ENCODE measurements around the gene ALPK3. TPM values are rescaled to one million over a fixed set of nuclear protein-coding genes. Genes with fewer than 3 reads are reported as not detected.
A peak's percentile ranks its signal among the peaks of the same experiment; 100 is the strongest.

ALPK3 gene
- total RNA-seq, 8 experiments from 2014 or later, result 0.16 to 1.4 (median 0.64) TPM

- peak in 1 of 8 experiments; percentile 12 for ATAC-seq (replicated peaks in 6 of 8)
- WGBS, 10 experiments, result 56 to 100% (median 77%) methylated on average over 1 to 2 of the region's 2 CpGs
- no peak overlapping the region for H3K27ac ChIP-seq
- H3K4me3 ChIP-seq, result no peak overlapping the region
- no peaks in the 10 kb centered on the region for H3K4me1 ChIP-seq (replicated peaks in 1 of 2)
- in situ Hi-C loops (cut with MboI; ENCODE audit: low pct_unique_long_range_greater_than_20kb in 2 of 9, low sequenced_read_pairs in 9 of 9, unreplicated experiment in 9 of 9), result loop anchor here in 1 of 9 experiments (25.0 kb wide), 1 partner anchor 101 kb away; no protein-coding TSS in a partner anchor
Observed at GRCh38 chr15:84788500-84788899, 28.7 kb upstream of the ALPK3 start.

- Histone ChIP-seq H3K4me1 (replicated peaks in 1 of 2) (no peaks in the 10 kb centered on the region), H3K4me3 (no peak overlapping the region), H3K27ac (no peak overlapping the region)
- in situ Hi-C loops (cut with MboI; ENCODE audit: low pct_unique_long_range_greater_than_20kb in 2 of 9, low sequenced_read_pairs in 9 of 9, unreplicated experiment in 9 of 9), result loop anchor here in 1 of 9 experiments (25.0 kb wide), 1 partner anchor 102 kb away; no protein-coding TSS in a partner anchor
- WGBS, 10 experiments, result 80 to 100% (median 88%) methylated on average over 1 to 3 of the region's 5 CpGs; no CpG with 5 or more reads in 5 of the 10 experiments
- no peak for ATAC-seq (replicated peaks in 6 of 8)
Observed at GRCh38 chr15:84789762-84790161, 27.4 kb upstream of the ALPK3 start.

DNA sequence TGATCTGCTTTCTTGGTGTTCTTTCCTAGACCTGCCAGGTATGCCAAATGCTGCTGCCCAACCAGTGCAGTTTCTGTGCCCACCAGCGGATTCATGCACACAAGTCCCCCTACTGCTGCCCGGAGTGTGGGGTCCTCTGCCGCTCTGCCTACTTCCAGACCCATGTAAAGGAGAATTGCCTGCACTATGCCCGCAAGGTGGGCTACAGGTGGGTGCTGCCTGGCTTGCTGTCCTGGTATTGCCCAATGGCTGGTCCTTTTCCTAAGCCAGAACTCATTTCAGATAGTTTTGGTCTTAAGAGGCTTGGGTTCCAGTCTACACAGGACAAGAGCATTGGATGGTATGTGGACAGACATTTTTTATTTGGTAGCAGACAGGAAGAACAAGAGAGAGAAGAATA is 26.5 kb upstream of the ALPK3 start:
- 100% methylated on average over 1 of the region's 4 CpGs; no CpG with 5 or more reads in 7 of the 10 experiments for WGBS, 10 experiments

DNA sequence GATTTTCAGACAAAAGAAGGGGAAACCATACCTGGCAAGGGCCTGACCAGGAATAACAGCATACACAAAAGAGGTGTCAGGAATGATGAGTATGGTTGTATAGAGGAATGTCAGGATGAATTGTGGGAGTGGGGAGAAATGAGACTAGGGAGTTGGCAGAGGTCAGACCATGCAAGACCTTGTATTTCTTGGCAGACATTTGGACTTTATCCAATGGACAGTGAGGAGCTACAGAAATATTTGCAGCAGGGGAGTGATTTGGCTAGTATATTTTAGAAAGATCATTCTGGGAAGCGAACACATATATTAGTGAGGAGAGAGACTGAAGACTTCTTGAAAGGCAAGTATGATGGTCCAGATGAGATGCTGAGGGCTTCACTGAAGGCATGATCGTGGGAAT is 25.4 kb upstream of the ALPK3 start:
- ATAC-seq (replicated peaks in 6 of 8), result no peak

More for the DNA sequence above, 26.5 kb upstream of the ALPK3 start:
- H3K4me1 ChIP-seq (replicated peaks in 1 of 2), result no peaks in the 10 kb centered on the region
- H3K4me3 ChIP-seq, result no peak overlapping the region
- no peak overlapping the region for H3K27ac ChIP-seq
- in situ Hi-C loops (cut with MboI; ENCODE audit: low pct_unique_long_range_greater_than_20kb in 2 of 9, low sequenced_read_pairs in 9 of 9, unreplicated experiment in 9 of 9), result loop anchor here in 1 of 9 experiments (25.0 kb wide), 1 partner anchor 103 kb away; no protein-coding TSS in a partner anchor
- no peak for ATAC-seq (replicated peaks in 6 of 8)

GRCh38 chr15:84793431-84794161 is 23.6 kb upstream of the ALPK3 start:
- H3K4me1 ChIP-seq (replicated peaks in 1 of 2), result no peaks in the 10 kb centered on the region
- 88 to 100% (median 96%) methylated on average over 3 to 6 of the region's 7 CpGs; no CpG with 5 or more reads in 1 of the 10 experiments for WGBS, 10 experiments
- H3K27ac ChIP-seq, result no peak overlapping the region
- H3K4me3 ChIP-seq, result no peak overlapping the region
- in situ Hi-C loops (cut with MboI; ENCODE audit: low pct_unique_long_range_greater_than_20kb in 2 of 9, low sequenced_read_pairs in 9 of 9, unreplicated experiment in 9 of 9), result loop anchor here in 1 of 9 experiments (25.0 kb wide), 1 partner anchor 106 kb away; no protein-coding TSS in a partner anchor
- peak in 3 of 8 experiments; percentile 68 to 79 (median 73) for ATAC-seq (replicated peaks in 6 of 8)

More for the DNA sequence above, 25.4 kb upstream of the ALPK3 start:
- in situ Hi-C loops (cut with MboI; ENCODE audit: low pct_unique_long_range_greater_than_20kb in 2 of 9, low sequenced_read_pairs in 9 of 9, unreplicated experiment in 9 of 9), result loop anchor here in 1 of 9 experiments (25.0 kb wide), 1 partner anchor 104 kb away; no protein-coding TSS in a partner anchor
- H3K4me3 ChIP-seq, result no peak overlapping the region
- H3K4me1 ChIP-seq (replicated peaks in 1 of 2), result no peaks in the 10 kb centered on the region
- no peak overlapping the region for H3K27ac ChIP-seq
- 83 to 100% (median 100%) methylated on average over 1 to 2 of the region's 2 CpGs; no CpG with 5 or more reads in 3 of the 10 experiments for WGBS, 10 experiments

DNA sequence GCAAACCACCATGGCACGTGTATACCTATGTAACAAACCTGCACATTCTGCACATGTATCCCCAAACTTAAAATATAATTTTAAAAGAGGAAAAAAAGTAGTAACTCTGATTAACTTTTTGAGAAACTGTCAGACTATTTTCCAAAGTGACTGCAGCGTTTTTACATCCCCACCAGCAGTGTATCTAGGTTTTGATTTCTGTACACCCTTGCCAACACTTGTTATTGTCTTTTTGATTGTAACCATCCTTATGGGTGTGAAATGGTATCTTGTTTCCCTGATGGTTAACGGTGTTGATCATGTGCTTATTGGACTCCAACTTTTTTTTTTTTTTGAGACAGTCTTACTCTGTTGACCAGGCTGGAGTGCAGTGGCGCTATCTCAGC is 23.0 kb upstream of the ALPK3 start:
- H3K4me3 ChIP-seq, result no peak overlapping the region
- no peak for ATAC-seq (replicated peaks in 6 of 8)
- H3K4me1 ChIP-seq (replicated peaks in 1 of 2), result no peaks in the 10 kb centered on the region
- in situ Hi-C loops (cut with MboI; ENCODE audit: low pct_unique_long_range_greater_than_20kb in 2 of 9, low sequenced_read_pairs in 9 of 9, unreplicated experiment in 9 of 9), result loop anchor here in 1 of 9 experiments (25.0 kb wide), 1 partner anchor 107 kb away; no protein-coding TSS in a partner anchor
- H3K27ac ChIP-seq, result no peak overlapping the region
- WGBS, 10 experiments, result 75 to 100% (median 98%) methylated on average over 1 to 4 of the region's 4 CpGs; no CpG with 5 or more reads in 2 of the 10 experiments

DNA sequence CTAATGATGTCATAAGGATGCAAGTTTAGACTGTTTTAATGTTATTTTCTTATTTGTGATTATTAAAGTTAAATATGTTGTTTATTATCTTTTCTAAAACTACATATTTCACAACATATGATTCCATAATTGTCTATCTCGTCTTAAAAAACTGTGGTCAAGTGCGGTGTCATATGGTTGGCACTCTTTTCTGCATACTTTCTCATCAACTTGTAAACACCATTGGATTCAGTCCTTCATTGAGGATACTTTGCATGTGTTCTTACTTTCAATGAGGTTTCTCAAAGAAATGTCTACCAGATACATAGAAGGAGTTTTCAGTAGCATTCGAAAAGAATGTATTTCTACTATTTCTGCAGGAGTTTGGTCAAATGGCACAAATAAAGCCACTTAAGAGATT is 22.0 kb upstream of the ALPK3 start:
- WGBS, 10 experiments, result 43 to 100% (median 97%) methylated on average over 1 to 3 of the region's 3 CpGs
- no peak for ATAC-seq (replicated peaks in 6 of 8)
- in situ Hi-C loops (cut with MboI; ENCODE audit: low pct_unique_long_range_greater_than_20kb in 2 of 9, low sequenced_read_pairs in 9 of 9, unreplicated experiment in 9 of 9), result loop anchor here in 1 of 9 experiments (25.0 kb wide), 1 partner anchor 108 kb away; no protein-coding TSS in a partner anchor
- Histone ChIP-seq H3K4me3 (no peak overlapping the region), H3K4me1 (replicated peaks in 1 of 2) (no peaks in the 10 kb centered on the region), H3K27ac (no peak overlapping the region)

- no peaks in the 10 kb centered on the region for H3K4me1 ChIP-seq (replicated peaks in 1 of 2)
- WGBS, 10 experiments, result 80 to 100% (median 100%) methylated on average over 1 to 4 of the region's 4 CpGs; no CpG with 5 or more reads in 3 of the 10 experiments
- ATAC-seq (replicated peaks in 6 of 8), result no peak
- no peak overlapping the region for H3K27ac ChIP-seq
- H3K4me3 ChIP-seq, result no peak overlapping the region
- in situ Hi-C loops (cut with MboI; ENCODE audit: low pct_unique_long_range_greater_than_20kb in 2 of 9, low sequenced_read_pairs in 9 of 9, unreplicated experiment in 9 of 9), result loop anchor here in 1 of 9 experiments (25.0 kb wide), 1 partner anchor 110 kb away; no protein-coding TSS in a partner anchor
Observed at GRCh38 chr15:84797212-84797611, 19.9 kb upstream of the ALPK3 start.

DNA sequence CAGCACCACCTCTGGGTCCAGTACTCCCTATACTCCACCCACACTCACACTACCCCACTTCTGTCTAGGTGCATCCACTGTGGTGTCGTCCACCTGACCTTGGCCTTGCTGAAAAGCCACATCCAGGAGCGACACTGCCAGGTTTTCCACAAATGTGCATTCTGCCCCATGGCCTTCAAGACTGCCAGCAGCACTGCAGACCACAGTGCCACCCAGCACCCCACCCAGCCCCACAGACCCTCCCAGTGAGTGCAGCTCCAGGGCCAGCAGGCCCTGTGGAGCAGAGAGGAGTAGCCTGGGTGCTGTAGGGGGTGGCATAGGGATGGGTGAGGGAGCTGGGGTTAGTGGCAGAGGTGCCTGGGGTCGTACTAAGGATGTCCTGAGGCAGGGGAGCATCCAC is 19.4 kb upstream of the ALPK3 start:
- WGBS, 10 experiments, result no CpG with 5 or more reads among the region's 3 CpGs
- no peaks in the 10 kb centered on the region for H3K4me1 ChIP-seq (replicated peaks in 1 of 2)
- ATAC-seq (replicated peaks in 6 of 8), result no peak
- no peak overlapping the region for H3K4me3 ChIP-seq
- in situ Hi-C loops (cut with MboI; ENCODE audit: low pct_unique_long_range_greater_than_20kb in 2 of 9, low sequenced_read_pairs in 9 of 9, unreplicated experiment in 9 of 9), result loop anchor here in 1 of 9 experiments (25.0 kb wide), 1 partner anchor 110 kb away; no protein-coding TSS in a partner anchor
- no peak overlapping the region for H3K27ac ChIP-seq

DNA sequence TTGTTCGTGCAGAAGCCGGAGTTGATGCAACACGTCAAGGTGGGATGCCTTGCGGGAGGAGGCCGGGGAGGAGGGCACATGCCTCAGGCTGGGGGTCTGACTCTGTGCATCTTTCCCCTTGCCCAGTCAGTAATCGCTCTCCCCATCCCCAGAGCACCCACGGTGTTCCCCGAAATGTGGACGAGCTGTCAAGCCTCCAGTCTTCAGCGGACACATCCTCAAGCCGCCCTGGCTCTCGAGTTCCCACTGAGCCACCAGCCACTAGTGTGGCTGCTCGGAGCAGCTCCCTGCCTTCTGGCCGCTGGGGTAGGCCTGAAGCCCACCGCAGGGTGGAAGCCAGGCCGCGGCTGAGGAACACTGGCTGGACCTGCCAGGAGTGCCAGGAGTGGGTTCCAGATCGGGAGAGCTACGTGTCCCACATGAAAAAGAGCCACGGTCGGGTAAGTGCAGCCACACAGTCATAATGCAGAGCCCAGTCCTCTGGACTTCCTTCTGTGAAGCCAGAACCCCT is 18.7 kb upstream of the ALPK3 start:
- in situ Hi-C loops (cut with MboI; ENCODE audit: low pct_unique_long_range_greater_than_20kb in 2 of 9, low sequenced_read_pairs in 9 of 9, unreplicated experiment in 9 of 9), result loop anchor here in 1 of 9 experiments (25.0 kb wide), 1 partner anchor 111 kb away; no protein-coding TSS in a partner anchor
- 80 to 100% (median 96%) methylated on average over 1 to 5 of the region's 21 CpGs; no CpG with 5 or more reads in 5 of the 10 experiments for WGBS, 10 experiments
- no peaks in the 10 kb centered on the region for H3K4me1 ChIP-seq (replicated peaks in 1 of 2)
- no peak overlapping the region for H3K27ac ChIP-seq
- H3K4me3 ChIP-seq, result no peak overlapping the region
- no peak for ATAC-seq (replicated peaks in 6 of 8)

- in situ Hi-C loops (cut with MboI; ENCODE audit: low pct_unique_long_range_greater_than_20kb in 2 of 9, low sequenced_read_pairs in 9 of 9, unreplicated experiment in 9 of 9), result loop anchor here in 1 of 9 experiments (25.0 kb wide), 1 partner anchor 112 kb away; no protein-coding TSS in a partner anchor
- Histone ChIP-seq H3K4me1 (replicated peaks in 1 of 2) (no peaks in the 10 kb centered on the region), H3K4me3 (no peak overlapping the region), H3K27ac (no peak overlapping the region)
- 85 to 100% (median 93%) methylated on average over 1 to 7 of the region's 10 CpGs; no CpG with 5 or more reads in 3 of the 10 experiments for WGBS, 10 experiments
- ATAC-seq (replicated peaks in 6 of 8), result no peak
Observed at GRCh38 chr15:84799511-84800187, 17.5 kb upstream of the ALPK3 start.

DNA sequence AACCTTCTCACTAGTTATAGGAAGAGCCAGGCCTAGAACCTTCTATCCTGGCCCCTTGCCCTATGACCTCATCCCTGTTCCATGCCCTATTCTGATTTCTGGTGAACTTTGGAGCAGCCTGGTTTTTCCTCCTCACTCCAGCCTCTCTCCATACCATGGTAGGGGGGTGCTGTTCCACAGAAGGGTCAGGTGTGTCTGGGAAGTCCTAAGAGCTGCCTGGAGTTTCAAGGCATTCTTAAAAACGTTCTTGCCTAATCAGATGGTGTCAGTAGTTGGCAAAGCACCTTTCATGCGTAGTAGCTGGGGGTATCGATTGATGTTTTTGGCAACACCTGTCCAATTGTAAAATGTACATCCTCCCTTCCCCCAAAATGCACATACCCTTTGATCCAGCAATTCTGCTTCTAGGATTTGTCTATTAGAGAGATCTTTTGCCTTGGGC is 16.8 kb upstream of the ALPK3 start:
- WGBS, 10 experiments, result 60 to 100% (median 73%) methylated on average over 1 to 3 of the region's 3 CpGs; no CpG with 5 or more reads in 7 of the 10 experiments
- no peak for ATAC-seq (replicated peaks in 6 of 8)
- Histone ChIP-seq H3K4me1 (replicated peaks in 1 of 2) (no peaks in the 10 kb centered on the region), H3K27ac (no peak overlapping the region), H3K4me3 (no peak overlapping the region)
- in situ Hi-C loops (cut with MboI; ENCODE audit: low pct_unique_long_range_greater_than_20kb in 2 of 9, low sequenced_read_pairs in 9 of 9, unreplicated experiment in 9 of 9), result no loop called here
